ENCODE data around the gene MAP3K14.

The MAP3K14 gene

DNA sequence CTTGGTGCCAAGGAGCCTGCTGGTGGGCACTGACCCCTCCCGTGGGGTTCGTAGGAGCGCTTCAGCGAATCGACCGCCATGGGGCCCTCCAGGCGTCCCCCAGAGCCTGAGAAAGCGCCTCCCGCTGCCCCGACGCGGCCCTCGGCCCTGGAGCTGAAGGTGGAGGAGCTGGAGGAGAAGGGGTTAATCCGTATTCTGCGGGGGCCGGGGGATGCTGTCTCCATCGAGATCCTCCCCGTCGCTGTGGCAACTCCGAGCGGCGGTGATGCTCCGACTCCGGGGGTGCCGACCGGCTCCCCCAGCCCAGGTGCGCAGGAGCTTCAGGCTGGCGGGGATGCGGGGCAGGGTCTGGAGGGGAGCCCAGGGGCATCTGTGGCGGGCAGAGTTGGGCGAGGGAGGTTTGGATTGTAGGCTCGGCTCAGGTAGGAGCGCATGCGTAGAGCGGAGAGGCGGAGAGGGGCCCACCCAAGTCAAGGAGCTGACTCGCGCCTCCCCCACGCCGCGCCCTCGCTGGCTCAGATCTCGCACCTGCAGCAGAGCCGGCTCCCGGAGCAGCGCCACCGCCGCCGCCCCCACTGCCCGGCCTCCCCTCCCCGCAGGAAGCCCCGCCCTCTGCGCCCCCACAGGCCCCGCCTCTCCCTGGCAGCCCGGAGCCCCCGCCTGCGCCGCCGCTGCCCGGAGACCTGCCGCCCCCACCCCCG, 75.3 kb downstream of the MAP3K14 start:
- DNase-seq (no peak), ATAC-seq (replicated peaks) (no peak)
- H3K27me3 Mint-ChIP-seq, result no peaks in the 10 kb centered on the region
- H3K36me3 Mint-ChIP-seq (ENCODE audit: insufficient read depth), result peaks cover 96% of the 10 kb centered on the region
- peak overlapping the region in 1 of 2 donors; percentile 53 for H3K4me3 Mint-ChIP-seq
- peaks cover 35 to 37% of the 10 kb centered on the region in 2 donors for H3K4me1 Mint-ChIP-seq (ENCODE audit: low read depth in 2 of 2)
- peak overlapping the region in 1 of 2 donors; percentile 46 for H3K27ac Mint-ChIP-seq
- no peaks in the 10 kb centered on the region for H3K9me3 Mint-ChIP-seq

DNA sequence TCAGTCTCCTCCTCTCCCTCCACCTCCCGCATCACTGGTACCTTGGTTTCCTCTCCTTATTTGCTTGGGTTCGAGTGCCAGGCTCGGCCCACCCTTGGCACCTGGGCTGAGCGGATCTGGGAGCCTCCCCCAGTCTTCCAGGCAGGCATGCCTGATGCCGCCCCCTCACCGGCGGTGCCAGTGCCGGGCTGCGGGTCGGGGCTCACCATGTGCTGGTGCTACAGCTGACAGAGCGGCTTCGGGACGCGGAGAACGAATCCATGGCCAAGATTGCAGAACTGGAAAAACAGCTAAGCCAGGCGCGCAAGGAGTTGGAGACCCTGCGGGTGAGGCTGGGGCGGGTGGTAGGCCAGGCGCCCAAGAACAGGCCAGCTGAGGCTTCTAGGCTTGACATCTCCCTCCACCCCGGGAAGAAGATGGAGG, 75.9 kb downstream of the MAP3K14 start:
- peak overlapping the region in 1 of 2 donors; percentile 53 for H3K4me3 Mint-ChIP-seq
- peaks cover 31 to 32% of the 10 kb centered on the region in 2 donors for H3K4me1 Mint-ChIP-seq (ENCODE audit: low read depth in 2 of 2)
- no peak for ATAC-seq (replicated peaks)
- no peaks in the 10 kb centered on the region for H3K27me3 Mint-ChIP-seq
- H3K27ac Mint-ChIP-seq, result peak overlapping the region in 1 of 2 donors; percentile 46
- H3K36me3 Mint-ChIP-seq (ENCODE audit: insufficient read depth), result peaks cover 96% of the 10 kb centered on the region
- no peaks in the 10 kb centered on the region for H3K9me3 Mint-ChIP-seq
- DNase-seq, result no peak

DNA sequence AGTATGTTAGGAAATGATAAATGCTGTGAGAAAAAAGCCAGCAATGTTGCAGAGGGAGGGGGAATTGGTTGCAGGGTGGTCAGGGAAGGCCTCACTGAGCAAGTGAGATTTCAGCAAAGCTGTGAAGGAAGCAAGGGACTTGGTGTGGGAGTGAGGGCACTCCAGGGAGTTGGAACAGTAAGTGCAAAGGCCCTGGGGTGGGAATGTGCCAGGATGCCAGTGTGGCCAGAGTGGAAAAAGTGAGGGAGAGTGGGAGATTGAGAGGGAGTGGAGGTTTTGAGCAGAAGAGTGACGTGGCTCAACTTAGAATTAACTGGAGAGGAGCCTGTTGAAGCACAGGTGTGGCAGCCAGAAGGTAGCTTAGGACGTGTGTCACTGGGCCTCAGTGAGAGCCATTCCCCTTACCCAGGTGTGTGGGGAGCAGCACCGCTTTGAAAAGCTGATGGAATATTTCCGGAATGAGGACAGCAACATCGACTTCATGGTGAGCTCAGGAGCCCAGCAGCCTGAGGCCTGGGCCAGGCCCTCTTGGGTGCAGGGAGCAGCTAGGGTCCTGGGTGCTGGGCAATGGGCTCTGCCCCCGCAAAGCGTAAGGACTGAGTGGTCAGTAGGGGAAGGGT, 78.6 kb downstream of the MAP3K14 start:
- ATAC-seq (replicated peaks) (no peak), DNase-seq (no peak)
- Mint-ChIP-seq H3K4me3 (no peak overlapping the region), H3K9me3 (no peaks in the 10 kb centered on the region), H3K4me1 (ENCODE audit: low read depth in 2 of 2) (peaks cover 42 to 47% of the 10 kb centered on the region in 2 donors), H3K27me3 (no peaks in the 10 kb centered on the region), H3K27ac (peak overlapping the region; percentile 42 to 90), H3K36me3 (ENCODE audit: insufficient read depth) (peaks cover 95% of the 10 kb centered on the region)

DNA sequence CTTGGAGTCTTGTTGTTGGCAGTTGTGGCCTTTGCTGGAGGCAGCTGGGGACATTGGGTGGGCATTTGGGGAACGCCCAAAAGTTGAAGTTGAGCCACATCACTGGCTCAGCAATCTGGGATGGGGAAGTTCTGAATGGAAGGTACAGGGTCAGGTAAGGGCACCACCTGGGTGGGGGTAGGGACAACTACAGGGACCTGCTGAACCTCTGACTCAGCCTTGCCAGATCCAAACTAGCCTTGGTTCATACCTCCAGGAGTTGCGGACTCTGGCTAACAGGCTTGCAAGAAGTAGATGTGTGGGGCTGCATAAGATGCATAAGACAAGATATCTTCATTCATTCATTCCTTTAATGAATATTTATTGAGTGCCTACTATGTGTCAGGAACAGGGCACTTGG, 79.1 kb downstream of the MAP3K14 start:
- H3K4me1 Mint-ChIP-seq (ENCODE audit: low read depth in 2 of 2), result peaks cover 45 to 47% of the 10 kb centered on the region in 2 donors

DNA sequence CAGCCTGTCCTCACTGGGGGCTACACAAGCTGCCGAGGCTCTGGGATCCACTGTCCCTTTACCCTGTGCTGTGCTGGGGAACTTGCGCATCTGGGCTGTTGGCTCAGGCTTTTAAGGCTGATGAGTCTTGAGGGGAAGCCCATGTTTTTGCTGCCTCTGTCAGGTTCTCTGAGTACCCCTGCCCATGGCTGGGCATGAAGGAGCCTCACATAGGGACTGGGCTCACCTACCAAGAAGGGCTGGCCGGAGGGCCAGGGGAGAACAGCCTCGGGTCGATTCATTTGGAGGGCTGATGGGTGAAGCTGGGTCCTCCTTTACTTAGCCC, 80.6 kb downstream of the MAP3K14 start:
- H3K9me3 Mint-ChIP-seq, result no peaks in the 10 kb centered on the region
- ATAC-seq (replicated peaks) (no peak), DNase-seq (no peak)
- H3K4me1 Mint-ChIP-seq (ENCODE audit: low read depth in 2 of 2), result peaks cover 56 to 57% of the 10 kb centered on the region in 2 donors
- peaks cover 85% of the 10 kb centered on the region for H3K36me3 Mint-ChIP-seq (ENCODE audit: insufficient read depth)
- H3K27me3 Mint-ChIP-seq, result no peaks in the 10 kb centered on the region
- peak overlapping the region in 1 of 2 donors; percentile 100 for H3K27ac Mint-ChIP-seq
- H3K4me3 Mint-ChIP-seq, result no peak overlapping the region

More for the DNA sequence above, 79.1 kb downstream of the MAP3K14 start:
- Mint-ChIP-seq H3K36me3 (ENCODE audit: insufficient read depth) (peaks cover 91% of the 10 kb centered on the region), H3K27ac (peak overlapping the region; percentile 42 to 90), H3K9me3 (no peaks in the 10 kb centered on the region), H3K27me3 (no peaks in the 10 kb centered on the region), H3K4me3 (peak overlapping the region in 1 of 2 donors; percentile 23)
- no peak for DNase-seq
- ATAC-seq (replicated peaks), result no peak

DNA sequence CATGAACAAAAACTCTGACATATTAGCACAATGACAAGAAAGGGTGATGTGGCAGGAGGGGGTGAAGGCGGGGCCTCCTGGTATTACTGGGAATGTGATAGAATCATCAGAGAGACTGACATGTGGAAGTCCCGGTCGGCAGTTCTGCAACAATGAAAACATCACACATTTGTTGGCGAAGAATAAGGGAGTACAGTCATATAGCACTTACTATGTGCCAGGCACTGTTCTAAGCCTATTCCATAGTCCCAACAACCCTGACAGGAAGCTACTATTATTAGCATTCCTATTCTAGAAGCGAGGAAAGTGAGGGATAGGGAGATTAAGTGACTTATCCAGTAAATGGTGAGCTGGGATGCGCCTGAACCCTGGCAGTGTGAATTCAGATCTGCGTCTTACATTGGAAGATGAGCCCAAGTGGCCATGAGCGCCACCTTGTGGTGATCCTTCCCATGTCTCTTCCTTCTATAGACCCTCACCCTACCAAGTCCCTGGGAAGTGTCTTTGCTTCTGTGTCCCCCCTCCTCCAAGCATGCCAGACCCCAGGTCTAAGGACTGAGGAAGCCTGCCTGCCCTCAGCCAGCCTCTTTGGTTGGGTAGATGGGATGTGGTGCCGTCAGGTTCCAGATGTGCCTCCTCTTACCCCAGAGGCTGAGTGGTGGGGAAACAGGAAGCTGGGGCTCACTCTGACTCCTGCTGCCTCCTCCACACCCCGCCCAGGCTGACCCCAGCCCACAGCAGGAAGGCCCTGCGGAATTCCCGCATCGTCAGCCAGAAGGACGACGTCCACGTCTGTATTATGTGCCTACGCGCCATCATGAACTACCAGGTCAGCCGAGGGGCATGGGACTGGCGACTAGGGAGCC, 81.2 kb downstream of the MAP3K14 start:
- peak; percentile 69 for ATAC-seq (replicated peaks)
- peak; percentile 74 to 77 (median 77) for DNase-seq
- no peak overlapping the region for H3K4me3 Mint-ChIP-seq
- no peaks in the 10 kb centered on the region for H3K9me3 Mint-ChIP-seq
- H3K27ac Mint-ChIP-seq, result peak overlapping the region in 1 of 2 donors; percentile 100
- H3K4me1 Mint-ChIP-seq (ENCODE audit: low read depth in 2 of 2), result peaks cover 56 to 57% of the 10 kb centered on the region in 2 donors
- H3K27me3 Mint-ChIP-seq, result no peaks in the 10 kb centered on the region
- peaks cover 82% of the 10 kb centered on the region for H3K36me3 Mint-ChIP-seq (ENCODE audit: insufficient read depth)

DNA sequence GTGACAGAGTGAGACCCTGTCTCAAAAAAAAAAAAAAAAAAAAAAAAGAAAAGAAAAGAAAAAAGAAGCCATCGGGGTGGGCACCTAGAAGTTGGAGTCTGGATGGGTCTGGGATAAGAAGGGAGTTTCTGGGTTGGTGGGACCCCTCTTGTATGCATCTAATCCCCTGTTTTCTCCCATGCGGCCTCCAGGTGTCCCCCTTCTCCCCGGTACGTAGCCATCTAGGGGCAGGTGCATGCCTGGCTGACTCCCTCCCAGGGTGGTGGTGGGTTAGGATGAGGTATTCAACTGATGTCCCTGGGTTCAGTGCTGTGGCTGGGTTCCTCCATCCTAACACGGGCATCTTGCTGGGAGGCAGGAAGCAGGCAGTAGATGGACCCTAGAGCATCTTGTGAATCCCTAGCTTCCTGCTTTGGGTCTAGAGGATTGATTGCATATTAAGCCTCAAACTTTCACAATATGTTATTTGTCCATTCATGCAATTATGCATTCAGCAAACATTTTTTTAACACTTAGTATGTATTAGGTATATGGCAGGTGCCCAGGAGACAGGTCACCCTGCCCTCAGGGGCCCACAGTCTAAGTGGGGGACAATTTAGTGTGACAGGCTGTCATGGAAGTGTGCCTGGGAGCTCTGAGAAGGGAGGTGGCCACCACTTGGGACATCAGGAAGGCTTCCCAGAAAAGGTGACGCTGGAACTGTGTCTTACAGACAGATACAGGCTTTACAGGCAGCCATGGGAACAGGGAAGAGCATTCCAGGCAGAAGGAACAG, 82.0 kb downstream of the MAP3K14 start:
- peaks cover 64 to 65% of the 10 kb centered on the region in 2 donors for H3K4me1 Mint-ChIP-seq (ENCODE audit: low read depth in 2 of 2)
- peak overlapping the region; percentile 82 to 100 for H3K27ac Mint-ChIP-seq
- peak overlapping the region; percentile 35 to 49 for H3K4me3 Mint-ChIP-seq
- H3K9me3 Mint-ChIP-seq, result no peaks in the 10 kb centered on the region
- DNase-seq, result no peak
- ATAC-seq (replicated peaks), result peak; percentile 69
- no peaks in the 10 kb centered on the region for H3K27me3 Mint-ChIP-seq
- peaks cover 82% of the 10 kb centered on the region for H3K36me3 Mint-ChIP-seq (ENCODE audit: insufficient read depth)

DNA sequence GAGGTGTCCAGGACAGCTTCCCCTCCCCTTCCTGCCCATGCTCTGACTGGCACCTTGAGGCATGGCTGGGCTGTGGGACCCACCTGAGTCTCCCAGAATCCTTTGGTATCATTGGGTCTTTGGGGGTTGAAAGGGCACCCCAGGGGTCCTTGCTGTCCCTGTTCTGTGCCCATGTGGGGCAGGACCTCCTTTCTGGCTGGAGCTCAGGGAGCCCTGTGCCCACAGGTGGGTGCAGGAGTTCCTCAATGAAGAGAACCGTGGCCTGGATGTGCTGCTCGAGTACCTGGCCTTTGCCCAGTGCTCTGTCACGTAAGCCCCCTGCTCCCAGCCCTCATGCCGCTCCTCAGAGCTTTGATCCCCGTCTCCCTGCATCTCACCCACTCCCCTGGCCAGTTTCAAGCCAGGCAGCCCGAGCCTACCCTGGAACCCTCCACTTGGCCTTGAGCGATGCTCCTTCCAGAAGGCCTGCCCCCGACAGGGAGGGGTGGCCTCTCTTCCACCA, 83.3 kb downstream of the MAP3K14 start:
- H3K27me3 Mint-ChIP-seq, result no peaks in the 10 kb centered on the region
- peaks cover 82% of the 10 kb centered on the region for H3K36me3 Mint-ChIP-seq (ENCODE audit: insufficient read depth)
- DNase-seq, result no peak
- H3K9me3 Mint-ChIP-seq, result no peaks in the 10 kb centered on the region
- H3K4me3 Mint-ChIP-seq, result peak overlapping the region in 1 of 2 donors; percentile 49
- peaks cover 67 to 69% of the 10 kb centered on the region in 2 donors for H3K4me1 Mint-ChIP-seq (ENCODE audit: low read depth in 2 of 2)
- ATAC-seq (replicated peaks), result no peak
- H3K27ac Mint-ChIP-seq, result peak overlapping the region; percentile 82 to 100

DNA sequence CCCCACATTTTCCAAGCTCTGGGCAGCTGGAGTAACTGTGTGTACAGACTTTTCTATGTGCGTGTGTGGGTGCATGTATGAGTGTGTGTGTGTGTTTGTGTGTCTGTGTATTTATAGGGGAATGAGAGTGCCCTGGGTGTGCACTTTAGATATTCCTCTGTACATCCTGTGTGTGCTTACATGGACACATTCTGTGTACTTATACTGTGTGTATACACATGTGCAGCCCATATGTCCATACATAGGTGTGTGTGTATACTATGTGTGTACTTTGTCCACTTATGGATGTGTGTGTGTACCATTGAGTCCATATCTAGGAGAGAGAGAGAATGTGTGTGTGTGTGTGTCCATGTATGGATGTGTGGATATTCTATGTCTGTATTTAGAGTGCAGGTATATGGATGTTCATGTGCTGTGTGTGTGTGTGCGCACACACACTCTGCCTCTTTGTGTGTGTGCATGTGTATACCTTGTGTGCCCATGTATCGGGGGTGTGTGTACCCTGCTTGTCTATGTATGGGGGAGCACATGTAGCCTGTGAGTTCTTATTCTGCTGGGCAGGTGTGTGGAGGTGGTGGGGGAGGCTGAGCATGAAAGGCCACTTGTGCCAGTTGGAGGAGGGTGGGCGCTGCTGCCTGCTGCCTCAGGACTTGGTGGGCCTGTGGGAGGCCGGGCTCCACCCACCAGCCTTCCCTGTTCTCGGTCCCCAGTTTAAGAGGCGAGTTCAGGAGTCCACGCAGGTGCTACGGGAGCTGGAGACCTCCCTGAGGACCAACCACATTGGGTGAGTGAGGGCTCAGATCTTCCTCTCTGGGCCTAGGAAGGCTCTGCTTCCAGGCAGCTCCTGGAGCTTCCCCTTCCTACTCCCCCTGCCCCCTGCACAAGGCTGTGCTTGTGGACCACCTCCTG, 84.1 kb downstream of the MAP3K14 start:
- ATAC-seq (replicated peaks), result no peak
- peak overlapping the region; percentile 58 to 100 for H3K27ac Mint-ChIP-seq
- H3K27me3 Mint-ChIP-seq, result no peaks in the 10 kb centered on the region
- DNase-seq, result no peak
- peaks cover 82% of the 10 kb centered on the region for H3K36me3 Mint-ChIP-seq (ENCODE audit: insufficient read depth)
- H3K4me1 Mint-ChIP-seq (ENCODE audit: low read depth in 2 of 2), result peaks cover 66 to 71% of the 10 kb centered on the region in 2 donors
- H3K4me3 Mint-ChIP-seq, result peak overlapping the region in 1 of 2 donors; percentile 30
- H3K9me3 Mint-ChIP-seq, result no peaks in the 10 kb centered on the region

DNA sequence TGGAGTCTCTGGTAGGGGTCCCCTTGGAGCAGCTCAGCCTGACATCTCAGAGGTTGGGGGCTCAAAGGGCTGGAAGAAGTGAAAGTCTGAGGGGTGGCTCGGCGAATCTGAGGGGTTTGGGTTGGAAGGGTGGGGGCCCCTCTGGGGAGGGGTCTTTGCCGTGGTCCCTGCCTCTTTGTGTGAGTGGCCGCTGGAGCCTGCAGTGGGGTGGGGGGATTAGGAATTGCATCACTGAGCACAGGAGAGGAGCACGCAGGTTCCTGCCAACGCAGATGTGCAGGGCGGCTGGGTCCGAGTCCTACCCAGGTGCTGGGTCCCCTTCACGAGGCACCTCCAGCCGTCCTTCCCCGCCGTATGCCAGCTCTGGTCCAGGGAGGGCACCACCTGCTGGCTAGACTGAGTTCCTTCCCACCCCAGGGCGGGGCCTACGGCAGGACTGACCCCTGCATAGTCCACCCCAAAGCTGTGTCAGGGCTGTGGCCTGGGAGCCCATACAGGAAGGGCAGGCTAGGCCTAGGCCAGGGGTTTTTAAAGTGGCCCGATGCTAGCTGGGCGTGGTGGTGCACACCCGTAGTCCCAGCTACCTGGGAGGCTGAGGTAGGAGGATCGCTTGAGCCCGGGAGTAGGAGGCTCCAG, 85.2 kb downstream of the MAP3K14 start:
- H3K27ac Mint-ChIP-seq, result peak overlapping the region; percentile 58 to 100
- H3K4me1 Mint-ChIP-seq (ENCODE audit: low read depth in 2 of 2), result peaks cover 70 to 78% of the 10 kb centered on the region in 2 donors
- peak overlapping the region; percentile 30 to 31 for H3K4me3 Mint-ChIP-seq
- peaks cover 82% of the 10 kb centered on the region for H3K36me3 Mint-ChIP-seq (ENCODE audit: insufficient read depth)
- H3K9me3 Mint-ChIP-seq, result no peaks in the 10 kb centered on the region
- ATAC-seq (replicated peaks), result no peak
- DNase-seq, result no peak
- no peaks in the 10 kb centered on the region for H3K27me3 Mint-ChIP-seq

DNA sequence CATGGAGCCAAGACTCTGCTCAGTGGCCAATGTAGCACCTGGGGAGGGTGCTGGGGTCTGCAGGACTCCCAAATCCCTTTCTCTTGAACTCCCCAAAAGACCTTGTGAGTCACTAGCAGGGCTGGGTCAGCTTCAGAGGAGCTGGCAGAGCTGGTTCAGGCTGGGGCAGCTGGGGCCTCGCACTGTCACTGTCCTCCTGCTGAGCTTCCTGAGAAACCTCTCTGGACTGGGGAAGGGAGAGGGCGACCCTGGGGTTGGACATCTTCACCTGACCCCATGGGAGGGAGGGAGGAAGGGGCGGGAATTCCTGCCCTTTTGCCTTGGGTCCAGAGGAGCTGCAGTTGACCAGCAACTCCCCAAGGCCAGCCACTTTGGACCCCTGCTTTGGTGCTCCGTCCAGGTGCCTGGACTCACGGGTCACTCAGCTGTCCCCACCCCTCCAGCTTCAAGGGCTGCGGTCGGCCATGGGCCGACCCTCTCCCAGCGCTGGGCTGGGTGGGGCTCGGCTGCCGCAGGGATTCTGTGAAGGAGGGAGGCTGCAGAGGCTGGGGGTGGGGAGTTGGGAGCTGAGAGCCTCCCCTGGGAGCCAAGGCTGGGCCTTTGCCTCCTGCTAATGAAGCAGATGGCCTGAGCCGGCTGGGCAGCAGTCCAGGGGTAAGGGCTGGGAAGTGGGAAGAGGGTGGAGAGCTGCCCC, 85.9 kb downstream of the MAP3K14 start:
- Mint-ChIP-seq H3K27me3 (no peaks in the 10 kb centered on the region), H3K27ac (peak overlapping the region; percentile 100), H3K4me1 (ENCODE audit: low read depth in 2 of 2) (peaks cover 77 to 85% of the 10 kb centered on the region in 2 donors), H3K4me3 (peak overlapping the region; percentile 97 to 98), H3K36me3 (ENCODE audit: insufficient read depth) (peaks cover 82% of the 10 kb centered on the region), H3K9me3 (no peaks in the 10 kb centered on the region)
- DNase-seq (no peak), ATAC-seq (replicated peaks) (no peak)

Measured in effector memory CD8-positive, alpha-beta T cell (primary cell).